Measurements from ENCODE around the gene ZSWIM9. TPM values are rescaled to one million over a fixed set of nuclear protein-coding genes. Genes with fewer than 3 reads are reported as not detected.

ZSWIM9 gene
- total and polyA plus RNA-seq, 2 donors (not counting 1 experiment from before 2014, with no cell fraction given), result 0.39 to 5.1 TPM

DNA sequence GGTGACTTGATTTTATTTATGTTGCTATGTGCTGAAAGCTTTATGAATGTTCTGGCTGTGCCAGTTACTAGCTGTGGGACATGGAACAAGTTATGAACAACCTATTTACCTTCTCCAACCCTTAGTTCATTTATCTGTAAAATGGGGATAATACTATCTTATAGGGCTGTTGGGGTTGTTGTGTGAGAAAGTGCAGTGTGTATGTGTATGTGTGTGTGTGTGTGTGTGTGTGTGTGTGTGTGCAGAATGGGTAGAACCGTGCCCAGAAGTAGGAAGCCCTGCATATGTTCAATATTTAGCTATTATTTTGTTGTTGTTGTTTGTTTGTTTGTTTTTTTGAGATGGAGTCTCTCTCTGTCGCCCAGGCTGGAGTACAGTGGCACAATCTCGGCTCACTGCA is 20.4 kb downstream of the ZSWIM9 start:
- peaks cover 2% of the 10 kb centered on the region for H3K36me3 ChIP-seq (ENCODE audit: control insufficient read depth, insufficient read depth, low read length)
- no peaks in the 10 kb centered on the region for H3K4me1 ChIP-seq (ENCODE audit: control insufficient read depth, extremely low read depth, insufficient read depth, low read length)
- no peak overlapping the region for H3K4me3 ChIP-seq (replicated peaks in 1 of 4; ENCODE audit: control extremely low read depth in 1 of 4, insufficient read depth in 1 of 4, low read depth in 3 of 4, low read length in 4 of 4)
- no peak overlapping the region for H3K9ac ChIP-seq (ENCODE audit: insufficient read depth, low read length)
- H3K9me3 ChIP-seq (ENCODE audit: control insufficient read depth, insufficient read depth, low read depth, low read length), result no peaks in the 10 kb centered on the region
- DNase-seq (ENCODE audit: low read depth in 2 of 2), result no peak
- H3K4me2 ChIP-seq (ENCODE audit: extremely low read depth, insufficient read depth, low read length), result no peak overlapping the region
- H3K79me2 ChIP-seq (ENCODE audit: control insufficient read depth, insufficient read depth, low read length), result no peaks in the 10 kb centered on the region
- no peak overlapping the region for H2AFZ ChIP-seq (ENCODE audit: low read length)
- no peaks in the 10 kb centered on the region for H3K27me3 ChIP-seq (ENCODE audit: control insufficient read depth, insufficient read depth, low read length)
- H4K20me1 ChIP-seq (ENCODE audit: control insufficient read depth, extremely low read depth, insufficient read depth, low read length), result no peaks in the 10 kb centered on the region
- TF ChIP-seq, protein P1, sequence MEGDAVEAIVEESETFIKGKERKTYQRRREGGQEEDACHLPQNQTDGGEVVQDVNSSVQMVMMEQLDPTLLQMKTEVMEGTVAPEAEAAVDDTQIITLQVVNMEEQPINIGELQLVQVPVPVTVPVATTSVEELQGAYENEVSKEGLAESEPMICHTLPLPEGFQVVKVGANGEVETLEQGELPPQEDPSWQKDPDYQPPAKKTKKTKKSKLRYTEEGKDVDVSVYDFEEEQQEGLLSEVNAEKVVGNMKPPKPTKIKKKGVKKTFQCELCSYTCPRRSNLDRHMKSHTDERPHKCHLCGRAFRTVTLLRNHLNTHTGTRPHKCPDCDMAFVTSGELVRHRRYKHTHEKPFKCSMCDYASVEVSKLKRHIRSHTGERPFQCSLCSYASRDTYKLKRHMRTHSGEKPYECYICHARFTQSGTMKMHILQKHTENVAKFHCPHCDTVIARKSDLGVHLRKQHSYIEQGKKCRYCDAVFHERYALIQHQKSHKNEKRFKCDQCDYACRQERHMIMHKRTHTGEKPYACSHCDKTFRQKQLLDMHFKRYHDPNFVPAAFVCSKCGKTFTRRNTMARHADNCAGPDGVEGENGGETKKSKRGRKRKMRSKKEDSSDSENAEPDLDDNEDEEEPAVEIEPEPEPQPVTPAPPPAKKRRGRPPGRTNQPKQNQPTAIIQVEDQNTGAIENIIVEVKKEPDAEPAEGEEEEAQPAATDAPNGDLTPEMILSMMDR (conservative IDR thresholded peaks at IDR 0.05 in 1 of 2, IDR thresholded peaks at IDR 0.05 in 1 of 2; ENCODE audit: low read depth in 1 of 2, low read length in 2 of 2), result no peak
- TF ChIP-seq EZH2 (IDR thresholded peaks at IDR 0.05; ENCODE audit: low read length, missing control alignments), result no peak
- H3K27ac ChIP-seq (ENCODE audit: insufficient read depth, low read length), result no peak overlapping the region

- no peak for DNase-seq (ENCODE audit: low read depth in 2 of 2)
- H3K27me3 ChIP-seq (ENCODE audit: control insufficient read depth, insufficient read depth, low read length), result no peaks in the 10 kb centered on the region
- H2AFZ ChIP-seq (ENCODE audit: low read length), result no peak overlapping the region
- H3K27ac ChIP-seq (ENCODE audit: insufficient read depth, low read length), result no peak overlapping the region
- H3K9me3 ChIP-seq (ENCODE audit: control insufficient read depth, insufficient read depth, low read depth, low read length), result no peaks in the 10 kb centered on the region
- H3K79me2 ChIP-seq (ENCODE audit: control insufficient read depth, insufficient read depth, low read length), result no peaks in the 10 kb centered on the region
- no peak overlapping the region for H3K4me3 ChIP-seq (replicated peaks in 1 of 4; ENCODE audit: control extremely low read depth in 1 of 4, insufficient read depth in 1 of 4, low read depth in 3 of 4, low read length in 4 of 4)
- peaks cover 2% of the 10 kb centered on the region for H3K36me3 ChIP-seq (ENCODE audit: control insufficient read depth, insufficient read depth, low read length)
- peaks cover 2% of the 10 kb centered on the region for H3K4me1 ChIP-seq (ENCODE audit: control insufficient read depth, extremely low read depth, insufficient read depth, low read length)
- H4K20me1 ChIP-seq (ENCODE audit: control insufficient read depth, extremely low read depth, insufficient read depth, low read length), result no peaks in the 10 kb centered on the region
- no peak overlapping the region for H3K9ac ChIP-seq (ENCODE audit: insufficient read depth, low read length)
- H3K4me2 ChIP-seq (ENCODE audit: extremely low read depth, insufficient read depth, low read length), result no peak overlapping the region
- TF ChIP-seq EZH2 (IDR thresholded peaks at IDR 0.05; ENCODE audit: low read length, missing control alignments), result no peak
- TF ChIP-seq, protein P1 (conservative IDR thresholded peaks at IDR 0.05 in 1 of 2, IDR thresholded peaks at IDR 0.05 in 1 of 2; ENCODE audit: low read depth in 1 of 2, low read length in 2 of 2), result no peak
Measured at GRCh38 chr19:48192750-48193149, 22.3 kb downstream of the ZSWIM9 start.

DNA sequence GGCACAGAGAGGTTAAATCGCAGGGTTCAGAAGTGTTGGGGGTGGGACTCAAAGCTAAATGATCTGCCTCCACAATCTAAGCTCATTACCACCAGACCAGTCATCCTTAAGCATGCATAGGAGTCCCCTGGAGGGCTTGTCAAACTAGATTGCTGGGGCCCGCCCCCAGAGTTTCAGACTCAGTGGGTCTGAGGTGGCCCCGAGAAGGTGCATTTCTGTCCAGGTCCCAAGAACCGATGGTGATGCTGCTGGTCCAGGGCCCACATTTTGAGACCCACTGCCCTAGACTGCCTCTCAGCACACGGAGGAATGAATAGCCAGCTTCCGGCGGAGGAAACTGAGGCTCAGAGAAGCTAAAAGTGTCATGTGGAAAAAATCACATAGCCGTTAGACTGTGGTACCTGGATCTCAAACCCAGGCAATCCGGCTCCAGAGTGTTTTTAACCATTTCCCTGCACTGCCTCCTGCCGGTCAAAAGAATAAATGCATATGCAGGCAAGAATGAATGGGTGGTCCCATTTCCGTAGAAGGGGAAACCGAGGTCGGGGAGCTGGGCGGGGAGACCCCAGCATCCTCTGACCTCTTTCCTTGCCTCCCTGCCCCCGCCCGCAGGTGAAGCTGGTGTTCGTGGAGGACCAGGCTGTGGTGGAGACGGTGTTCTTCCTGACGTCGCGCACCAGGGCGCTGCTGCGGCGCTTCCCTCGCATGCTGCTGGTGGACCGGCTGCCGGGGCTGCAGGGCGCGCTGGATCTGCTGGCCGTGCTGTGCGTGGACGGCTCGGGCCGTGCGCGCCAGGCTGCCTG is 23.8 kb downstream of the ZSWIM9 start:
- no peaks in the 10 kb centered on the region for H3K27me3 ChIP-seq (ENCODE audit: control insufficient read depth, insufficient read depth, low read length)
- H3K9ac ChIP-seq (ENCODE audit: insufficient read depth, low read length), result no peak overlapping the region
- TF ChIP-seq, protein P1 (conservative IDR thresholded peaks at IDR 0.05 in 1 of 2, IDR thresholded peaks at IDR 0.05 in 1 of 2; ENCODE audit: low read depth in 1 of 2, low read length in 2 of 2), result peak; percentile 37 to 59
- TF ChIP-seq EZH2 (IDR thresholded peaks at IDR 0.05; ENCODE audit: low read length, missing control alignments), result no peak
- no peaks in the 10 kb centered on the region for H4K20me1 ChIP-seq (ENCODE audit: control insufficient read depth, extremely low read depth, insufficient read depth, low read length)
- H3K4me3 ChIP-seq (replicated peaks in 1 of 4; ENCODE audit: control extremely low read depth in 1 of 4, insufficient read depth in 1 of 4, low read depth in 3 of 4, low read length in 4 of 4), result no peak overlapping the region
- no peaks in the 10 kb centered on the region for H3K79me2 ChIP-seq (ENCODE audit: control insufficient read depth, insufficient read depth, low read length)
- no peak overlapping the region for H2AFZ ChIP-seq (ENCODE audit: low read length)
- H3K36me3 ChIP-seq (ENCODE audit: control insufficient read depth, insufficient read depth, low read length), result no peaks in the 10 kb centered on the region
- H3K9me3 ChIP-seq (ENCODE audit: control insufficient read depth, insufficient read depth, low read depth, low read length), result no peaks in the 10 kb centered on the region
- H3K4me2 ChIP-seq (ENCODE audit: extremely low read depth, insufficient read depth, low read length), result no peak overlapping the region
- no peak for DNase-seq (ENCODE audit: low read depth in 2 of 2)
- H3K4me1 ChIP-seq (ENCODE audit: control insufficient read depth, extremely low read depth, insufficient read depth, low read length), result peaks cover 2% of the 10 kb centered on the region
- H3K27ac ChIP-seq (ENCODE audit: insufficient read depth, low read length), result no peak overlapping the region

All from fibroblast of lung (primary cell).